ENCODE data around the gene CPNE9. TPM values are rescaled to one million over a fixed set of nuclear protein-coding genes. Genes with fewer than 3 reads are reported as not detected.

Gene CPNE9
- total RNA-seq, 4 donors from 2014 or later: 0.49 to 3.4 (median 2.1) TPM

GRCh38 chr3:9715136-9715535, 11.5 kb downstream of the CPNE9 start:
- Histone ChIP-seq H3K9me3 (no peaks in the 10 kb centered on the region), H3K27me3 (no peaks in the 10 kb centered on the region), H3K36me3 (no peaks in the 10 kb centered on the region), H3K27ac (no peak overlapping the region), H3K4me1 (peaks cover 11% of the 10 kb centered on the region), H3K4me3 (no peak overlapping the region)
- no peak for DNase-seq (ENCODE audit: low spot score in 2 of 2)
- WGBS: 34% methylated on average over 4 of the region's 4 CpGs
- no peak for TF ChIP-seq POLR2AphosphoS5 (IDR thresholded peaks at IDR 0.05)
- no peak for TF ChIP-seq POLR2A (IDR thresholded peaks at IDR 0.05)
- TF ChIP-seq EP300 (IDR thresholded peaks at IDR 0.05): no peak
- TF ChIP-seq CTCF (IDR thresholded peaks at IDR 0.05): no peak

GRCh38 chr3:9715764-9716437, 12.3 kb downstream of the CPNE9 start:
- Histone ChIP-seq H3K27me3 (no peaks in the 10 kb centered on the region), H3K4me3 (no peak overlapping the region), H3K36me3 (no peaks in the 10 kb centered on the region), H3K27ac (no peak overlapping the region), H3K4me1 (peaks cover 11% of the 10 kb centered on the region), H3K9me3 (no peaks in the 10 kb centered on the region)
- TF ChIP-seq POLR2AphosphoS5 (IDR thresholded peaks at IDR 0.05) (peak in 2 of 3 donors; percentile 12 to 37), CTCF (IDR thresholded peaks at IDR 0.05) (peak; percentile 56 to 75), EP300 (IDR thresholded peaks at IDR 0.05) (no peak)
- WGBS: 36% methylated on average over 6 of the region's 6 CpGs
- DNase-seq (ENCODE audit: low spot score in 2 of 2): peak in 1 of 2 donors; percentile 86

DNA sequence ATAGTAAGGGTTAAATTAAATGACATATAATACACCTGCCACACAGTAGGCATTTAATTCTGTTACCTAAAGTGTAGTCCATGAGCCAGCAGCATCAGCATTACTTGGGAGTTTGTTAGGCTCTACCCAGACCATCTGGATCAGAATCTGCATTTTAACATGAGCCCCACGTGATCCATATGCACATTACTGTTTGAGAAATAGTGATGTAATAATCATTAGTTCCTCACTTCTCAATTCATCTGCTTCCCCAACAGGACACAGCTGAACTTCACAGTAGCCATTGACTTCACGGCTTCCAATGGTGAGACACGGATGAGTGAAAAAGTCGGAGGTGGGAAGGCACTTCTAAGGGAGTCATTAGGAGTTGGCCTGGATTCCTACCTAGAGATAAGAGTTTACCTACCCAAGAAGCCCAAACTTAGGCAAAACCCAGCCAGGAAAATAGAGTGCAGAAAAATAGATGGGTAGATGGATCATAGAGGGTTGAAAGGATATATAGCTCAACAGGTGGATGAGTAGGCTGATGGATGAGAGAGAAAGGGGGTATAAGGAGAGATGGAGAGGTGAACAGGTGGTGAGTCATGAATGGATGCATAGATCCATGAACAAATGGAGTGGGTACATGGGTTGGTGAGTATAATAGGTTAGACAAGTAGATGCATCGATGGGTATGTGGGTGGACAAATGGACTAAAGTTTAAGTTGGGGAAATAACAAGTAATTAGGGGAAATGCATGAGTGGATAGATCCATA, 13.3 kb downstream of the CPNE9 start:
- Histone ChIP-seq H3K36me3 (no peaks in the 10 kb centered on the region), H3K4me1 (peaks cover 11% of the 10 kb centered on the region)
- WGBS: 85% methylated on average over 5 of the region's 5 CpGs

GRCh38 chr3:9717563-9717962, 13.9 kb downstream of the CPNE9 start:
- Histone ChIP-seq H3K4me3 (no peak overlapping the region), H3K27me3 (no peaks in the 10 kb centered on the region), H3K27ac (no peak overlapping the region), H3K9me3 (no peaks in the 10 kb centered on the region), H3K4me1 (peaks cover 11% of the 10 kb centered on the region), H3K36me3 (no peaks in the 10 kb centered on the region)
- WGBS: 90% methylated on average over 1 of the region's 1 CpG
- no peak for DNase-seq (ENCODE audit: low spot score in 2 of 2)
- no peak for TF ChIP-seq EP300 (IDR thresholded peaks at IDR 0.05)
- no peak for TF ChIP-seq POLR2AphosphoS5 (IDR thresholded peaks at IDR 0.05)
- no peak for TF ChIP-seq POLR2A (IDR thresholded peaks at IDR 0.05)
- TF ChIP-seq CTCF (IDR thresholded peaks at IDR 0.05): no peak

More for the DNA sequence above, 13.3 kb downstream of the CPNE9 start:
- TF ChIP-seq POLR2AphosphoS5 (IDR thresholded peaks at IDR 0.05) (no peak), CTCF (IDR thresholded peaks at IDR 0.05) (no peak), POLR2A (IDR thresholded peaks at IDR 0.05) (no peak), EP300 (IDR thresholded peaks at IDR 0.05) (no peak)
- H3K4me3 ChIP-seq: no peak overlapping the region
- no peaks in the 10 kb centered on the region for H3K27me3 ChIP-seq
- no peak for DNase-seq (ENCODE audit: low spot score in 2 of 2)
- no peaks in the 10 kb centered on the region for H3K9me3 ChIP-seq
- H3K27ac ChIP-seq: no peak overlapping the region

GRCh38 chr3:9718118-9718517, 14.5 kb downstream of the CPNE9 start:
- H3K27me3 ChIP-seq: no peaks in the 10 kb centered on the region
- DNase-seq (ENCODE audit: low spot score in 2 of 2): no peak
- peaks cover 11% of the 10 kb centered on the region for H3K4me1 ChIP-seq
- WGBS: 71% methylated on average over 4 of the region's 4 CpGs
- no peak overlapping the region for H3K27ac ChIP-seq
- no peaks in the 10 kb centered on the region for H3K9me3 ChIP-seq
- no peaks in the 10 kb centered on the region for H3K36me3 ChIP-seq
- TF ChIP-seq POLR2A (IDR thresholded peaks at IDR 0.05) (no peak), EP300 (IDR thresholded peaks at IDR 0.05) (no peak), POLR2AphosphoS5 (IDR thresholded peaks at IDR 0.05) (no peak), CTCF (IDR thresholded peaks at IDR 0.05) (no peak)
- no peak overlapping the region for H3K4me3 ChIP-seq
